Measurements from ENCODE around the gene HFM1.
A peak's percentile ranks its signal among the peaks of the same experiment; 100 is the strongest.
"Not testable (repeated sequence)": the region's sequence is repeated elsewhere in the genome, so short reads cannot be mapped to it uniquely, and the experiment has no call there.

The HFM1 gene

DNA sequence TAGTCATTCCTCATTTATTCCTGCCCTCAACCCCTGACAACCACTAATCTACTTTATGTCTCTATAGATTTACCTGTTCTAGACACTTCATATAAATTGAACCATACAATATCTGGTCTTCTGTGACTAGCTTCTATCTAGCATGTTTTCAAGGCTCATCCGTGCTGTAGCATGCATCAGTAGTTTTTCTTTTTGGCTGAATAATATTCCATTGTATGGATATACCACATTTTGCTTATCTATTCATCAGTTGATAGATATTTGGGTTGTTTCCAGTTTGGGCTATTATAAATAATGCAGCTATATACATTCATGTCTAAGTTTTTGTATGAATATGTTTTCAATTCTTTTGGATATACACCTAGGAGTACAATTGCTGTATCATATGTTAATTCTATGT is 101.5 kb downstream of the HFM1 start:
- WGBS (ENCODE audit: insufficient coverage, insufficient read length), result no CpG with 5 or more reads among the region's 1 CpG

DNA sequence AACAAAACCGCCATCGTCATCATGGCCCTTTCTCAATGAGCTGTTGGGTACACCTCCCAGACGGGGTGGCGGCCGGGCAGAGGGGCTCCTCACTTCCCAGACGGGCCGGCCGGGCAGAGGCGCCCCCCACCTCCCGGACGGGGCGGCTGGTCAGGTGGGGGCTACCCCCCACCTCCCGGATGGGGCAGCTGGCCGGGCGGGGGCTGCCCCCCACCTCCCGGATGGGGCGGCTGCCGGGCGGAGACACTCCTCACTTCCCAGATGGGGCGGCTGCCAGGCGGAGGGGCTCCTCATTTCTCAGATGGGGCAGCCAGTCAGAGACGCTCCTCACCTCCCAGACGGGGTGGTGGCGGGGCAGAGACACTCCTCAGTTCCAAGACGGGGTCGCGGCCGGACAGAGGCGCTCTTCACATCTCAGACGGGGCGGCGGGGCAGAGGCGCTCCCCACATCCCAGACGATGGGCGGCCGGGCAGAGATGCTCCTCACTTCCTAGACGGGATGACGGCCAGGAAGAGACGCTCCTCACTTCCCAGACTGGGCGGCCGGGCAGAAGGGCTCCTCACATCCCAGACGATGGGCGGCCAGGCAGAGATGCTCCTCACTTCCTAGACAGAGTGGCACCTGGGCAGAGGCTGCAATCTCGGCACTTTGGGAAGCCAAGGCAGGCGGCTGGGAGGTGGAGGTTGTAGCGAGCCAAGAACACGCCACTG is 115.6 kb downstream of the HFM1 start:
- H3K27me3 ChIP-seq (ENCODE audit: control insufficient read depth, insufficient read depth, low read length); H3K4me1 ChIP-seq (ENCODE audit: control insufficient read depth, insufficient read depth, low read length); H3K36me3 ChIP-seq (ENCODE audit: control insufficient read depth, insufficient read depth, low read length); H3K4me3 ChIP-seq (ENCODE audit: low read length); H3K27ac ChIP-seq (ENCODE audit: low read length); H3K9me3 ChIP-seq (ENCODE audit: control insufficient read depth, insufficient read depth, low read length); DNase-seq (ENCODE audit: low read depth, low spot score): not testable (repeated sequence)
- WGBS (ENCODE audit: insufficient coverage, insufficient read length), result no CpG with 5 or more reads among the region's 47 CpGs

More for the DNA sequence above, 101.5 kb downstream of the HFM1 start:
- Histone ChIP-seq H3K27ac (ENCODE audit: low read length) (no peak overlapping the region), H3K4me3 (ENCODE audit: low read length) (no peak overlapping the region), H3K27me3 (ENCODE audit: control insufficient read depth, insufficient read depth, low read length) (no peaks in the 10 kb centered on the region), H3K36me3 (ENCODE audit: control insufficient read depth, insufficient read depth, low read length) (no peaks in the 10 kb centered on the region), H3K9me3 (ENCODE audit: control insufficient read depth, insufficient read depth, low read length) (no peaks in the 10 kb centered on the region), H3K4me1 (ENCODE audit: control insufficient read depth, insufficient read depth, low read length) (no peaks in the 10 kb centered on the region)
- DNase-seq (ENCODE audit: low read depth, low spot score), result no peak

DNA sequence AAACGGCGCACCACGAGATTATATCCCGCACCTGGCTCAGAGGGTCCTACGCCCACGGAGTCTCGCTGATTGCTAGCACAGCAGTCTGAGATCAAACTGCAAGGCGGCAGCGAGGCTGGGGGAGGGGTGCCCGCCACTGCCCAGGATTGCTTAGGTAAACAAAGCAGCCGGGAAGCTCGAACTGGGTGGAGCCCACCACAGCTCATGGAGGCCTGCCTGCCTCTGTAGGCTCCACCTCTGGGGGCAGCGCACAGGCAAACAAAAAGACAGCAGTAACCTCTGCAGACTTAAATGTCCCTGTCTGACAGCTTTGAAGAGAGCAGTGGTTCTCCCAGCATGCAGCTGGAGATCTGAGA is 117.7 kb downstream of the HFM1 start:
- DNase-seq (ENCODE audit: low read depth, low spot score); H3K4me1 ChIP-seq (ENCODE audit: control insufficient read depth, insufficient read depth, low read length); H3K36me3 ChIP-seq (ENCODE audit: control insufficient read depth, insufficient read depth, low read length); H3K27ac ChIP-seq (ENCODE audit: low read length); H3K9me3 ChIP-seq (ENCODE audit: control insufficient read depth, insufficient read depth, low read length); H3K4me3 ChIP-seq (ENCODE audit: low read length); H3K27me3 ChIP-seq (ENCODE audit: control insufficient read depth, insufficient read depth, low read length): not testable (repeated sequence)
- WGBS (ENCODE audit: insufficient coverage, insufficient read length), result no CpG with 5 or more reads among the region's 13 CpGs

DNA sequence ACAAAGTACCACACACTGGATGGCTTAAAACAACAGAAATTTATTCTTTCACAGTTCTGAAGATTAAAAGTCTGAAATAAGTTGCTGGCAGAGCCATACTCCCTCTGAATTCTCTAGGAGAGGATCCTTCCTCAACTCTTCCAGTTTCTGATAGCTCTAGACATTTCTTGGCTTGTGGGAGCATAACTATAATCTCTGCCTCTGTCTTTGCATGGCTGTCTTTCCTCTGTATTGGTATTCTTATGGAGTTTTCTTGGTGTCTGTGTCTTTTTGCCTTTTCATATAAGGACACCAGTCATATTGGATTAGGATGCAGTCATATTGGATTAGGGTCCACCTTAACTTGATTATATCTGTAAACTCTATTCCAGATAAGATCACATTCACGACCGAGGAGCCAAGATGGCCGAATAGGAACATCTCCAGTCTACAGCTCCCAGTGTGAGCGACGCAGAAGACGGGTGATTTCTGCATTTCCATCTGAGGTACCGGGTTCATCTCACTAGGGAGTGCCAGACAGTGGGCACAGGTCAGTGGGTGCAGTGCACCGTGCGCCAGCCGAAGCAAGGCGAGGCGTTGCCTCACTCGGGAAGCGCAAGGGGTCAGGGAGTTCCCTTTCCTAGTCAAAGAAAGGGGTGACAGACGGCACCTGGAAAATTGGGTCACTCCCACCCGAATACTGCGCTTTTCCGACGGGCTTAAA is 118.2 kb downstream of the HFM1 start:
- H3K9me3 ChIP-seq (ENCODE audit: control insufficient read depth, insufficient read depth, low read length); H3K4me1 ChIP-seq (ENCODE audit: control insufficient read depth, insufficient read depth, low read length); H3K27ac ChIP-seq (ENCODE audit: low read length); H3K27me3 ChIP-seq (ENCODE audit: control insufficient read depth, insufficient read depth, low read length); H3K36me3 ChIP-seq (ENCODE audit: control insufficient read depth, insufficient read depth, low read length); DNase-seq (ENCODE audit: low read depth, low spot score); H3K4me3 ChIP-seq (ENCODE audit: low read length): not testable (repeated sequence)
- WGBS (ENCODE audit: insufficient coverage, insufficient read length), result no CpG with 5 or more reads among the region's 19 CpGs

DNA sequence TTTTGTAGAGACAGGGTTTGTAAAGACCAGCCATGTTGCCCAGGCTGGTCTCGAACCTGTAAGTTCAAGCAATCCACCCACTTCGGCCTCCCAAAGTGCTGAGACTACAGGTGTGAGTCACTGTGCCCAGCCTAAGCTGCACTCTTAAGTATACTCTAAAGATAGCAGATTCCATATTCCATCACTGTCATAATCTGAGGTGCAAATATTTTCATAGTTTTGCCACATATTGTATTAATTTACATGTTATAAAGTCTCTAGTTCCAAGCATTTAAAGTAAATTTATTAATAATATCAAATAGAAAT is 121.3 kb downstream of the HFM1 start:
- DNase-seq (ENCODE audit: low read depth, low spot score), result no peak
- H3K9me3 ChIP-seq (ENCODE audit: control insufficient read depth, insufficient read depth, low read length), result no peaks in the 10 kb centered on the region
- no peaks in the 10 kb centered on the region for H3K27me3 ChIP-seq (ENCODE audit: control insufficient read depth, insufficient read depth, low read length)
- no CpG with 5 or more reads among the region's 2 CpGs for WGBS (ENCODE audit: insufficient coverage, insufficient read length)
- H3K4me1 ChIP-seq (ENCODE audit: control insufficient read depth, insufficient read depth, low read length), result no peaks in the 10 kb centered on the region
- H3K4me3 ChIP-seq (ENCODE audit: low read length), result no peak overlapping the region
- H3K27ac ChIP-seq (ENCODE audit: low read length), result no peak overlapping the region
- H3K36me3 ChIP-seq (ENCODE audit: control insufficient read depth, insufficient read depth, low read length), result no peaks in the 10 kb centered on the region

DNA sequence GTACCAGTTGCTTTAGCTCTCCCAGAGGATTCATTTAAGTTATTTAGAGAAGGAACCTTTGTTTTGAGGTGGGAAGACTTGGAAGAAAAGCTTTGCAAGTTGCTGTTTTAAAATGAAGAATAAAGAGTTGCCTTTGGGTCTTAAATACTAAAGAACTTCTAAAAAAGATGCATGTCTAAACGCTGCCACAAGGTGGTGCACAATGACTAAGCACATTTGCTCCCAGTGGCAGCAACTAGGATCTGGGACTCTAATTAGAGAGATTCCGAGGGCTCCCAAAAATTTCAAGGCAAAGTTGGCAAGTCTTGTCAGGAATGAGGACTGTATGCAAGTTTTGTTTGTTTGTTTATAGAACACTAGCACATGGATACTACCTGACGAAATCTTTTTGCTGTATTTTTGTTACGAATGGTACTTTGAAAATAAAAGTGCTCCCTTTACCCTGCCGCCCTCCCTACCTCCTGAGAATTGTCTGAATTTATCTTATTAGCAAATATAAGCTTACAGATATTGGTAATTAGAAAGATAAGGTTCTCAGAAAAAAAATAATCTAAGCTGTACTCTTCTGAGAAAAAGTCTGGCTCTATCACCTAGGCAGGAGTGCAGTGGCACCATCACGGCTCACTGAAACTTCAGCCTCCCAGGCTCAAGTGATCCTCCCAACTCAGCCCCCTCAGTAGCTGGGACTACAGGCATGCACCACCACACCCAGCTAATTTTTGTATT is 121.8 kb downstream of the HFM1 start:
- DNase-seq (ENCODE audit: low read depth, low spot score), result peak; percentile 74
- no peaks in the 10 kb centered on the region for H3K9me3 ChIP-seq (ENCODE audit: control insufficient read depth, insufficient read depth, low read length)
- no peaks in the 10 kb centered on the region for H3K36me3 ChIP-seq (ENCODE audit: control insufficient read depth, insufficient read depth, low read length)
- H3K4me1 ChIP-seq (ENCODE audit: control insufficient read depth, insufficient read depth, low read length), result no peaks in the 10 kb centered on the region
- no peak overlapping the region for H3K27ac ChIP-seq (ENCODE audit: low read length)
- WGBS (ENCODE audit: insufficient coverage, insufficient read length), result no CpG with 5 or more reads among the region's 6 CpGs
- H3K27me3 ChIP-seq (ENCODE audit: control insufficient read depth, insufficient read depth, low read length), result no peaks in the 10 kb centered on the region
- no peak overlapping the region for H3K4me3 ChIP-seq (ENCODE audit: low read length)

DNA sequence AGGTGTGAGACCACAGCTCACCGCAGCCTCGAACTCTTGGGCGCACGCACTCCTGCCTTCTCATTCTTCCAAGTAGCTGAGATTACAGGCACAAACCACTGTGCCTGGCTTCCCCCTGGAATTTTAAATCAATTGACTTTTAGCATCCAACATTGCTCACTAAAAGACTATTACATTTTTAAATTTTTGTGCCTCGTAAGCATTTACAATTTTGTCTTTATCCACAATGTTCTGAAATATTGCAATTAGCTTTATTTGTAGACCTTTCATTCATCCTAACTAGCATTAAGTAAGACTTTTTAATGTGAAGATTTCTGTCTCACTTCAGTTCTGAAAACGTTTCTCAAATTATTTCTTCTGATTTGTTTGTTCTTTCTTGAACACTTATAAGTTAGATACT is 122.9 kb downstream of the HFM1 start:
- no peak for DNase-seq (ENCODE audit: low read depth, low spot score)

DNA sequence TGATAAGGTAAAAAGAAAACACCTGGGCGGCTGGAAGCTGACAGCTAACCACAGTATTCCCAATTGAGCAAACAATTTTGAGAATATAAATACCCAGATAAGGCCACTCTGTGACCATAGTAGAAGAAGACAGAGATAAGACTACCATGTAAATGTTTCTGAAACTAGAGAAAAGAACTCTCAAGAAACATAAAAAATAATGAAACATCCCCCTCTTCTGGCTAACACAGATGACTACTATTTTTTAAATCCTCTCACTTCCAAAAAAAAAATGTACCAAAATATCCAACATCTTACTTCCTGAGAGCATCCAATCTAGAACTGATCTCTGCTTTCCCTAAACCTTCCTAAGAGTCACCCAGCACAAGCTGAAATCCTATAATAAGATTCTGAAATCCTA is 125.9 kb downstream of the HFM1 start:
- Histone ChIP-seq H3K9me3 (ENCODE audit: control insufficient read depth, insufficient read depth, low read length) (no peaks in the 10 kb centered on the region), H3K36me3 (ENCODE audit: control insufficient read depth, insufficient read depth, low read length) (no peaks in the 10 kb centered on the region), H3K4me3 (ENCODE audit: low read length) (no peak overlapping the region), H3K4me1 (ENCODE audit: control insufficient read depth, insufficient read depth, low read length) (no peaks in the 10 kb centered on the region), H3K27ac (ENCODE audit: low read length) (no peak overlapping the region), H3K27me3 (ENCODE audit: control insufficient read depth, insufficient read depth, low read length) (no peaks in the 10 kb centered on the region)
- whole genome bisulfite sequencing (ENCODE audit: insufficient coverage, insufficient read length), result no CpG with 5 or more reads among the region's 1 CpG
- DNase-seq (ENCODE audit: low read depth, low spot score), result no peak

More for the DNA sequence above, 122.9 kb downstream of the HFM1 start:
- Histone ChIP-seq H3K27ac (ENCODE audit: low read length) (no peak overlapping the region), H3K4me3 (ENCODE audit: low read length) (no peak overlapping the region), H3K4me1 (ENCODE audit: control insufficient read depth, insufficient read depth, low read length) (no peaks in the 10 kb centered on the region), H3K27me3 (ENCODE audit: control insufficient read depth, insufficient read depth, low read length) (no peaks in the 10 kb centered on the region), H3K36me3 (ENCODE audit: control insufficient read depth, insufficient read depth, low read length) (no peaks in the 10 kb centered on the region), H3K9me3 (ENCODE audit: control insufficient read depth, insufficient read depth, low read length) (no peaks in the 10 kb centered on the region)
- no CpG with 5 or more reads among the region's 6 CpGs for WGBS (ENCODE audit: insufficient coverage, insufficient read length)

DNA sequence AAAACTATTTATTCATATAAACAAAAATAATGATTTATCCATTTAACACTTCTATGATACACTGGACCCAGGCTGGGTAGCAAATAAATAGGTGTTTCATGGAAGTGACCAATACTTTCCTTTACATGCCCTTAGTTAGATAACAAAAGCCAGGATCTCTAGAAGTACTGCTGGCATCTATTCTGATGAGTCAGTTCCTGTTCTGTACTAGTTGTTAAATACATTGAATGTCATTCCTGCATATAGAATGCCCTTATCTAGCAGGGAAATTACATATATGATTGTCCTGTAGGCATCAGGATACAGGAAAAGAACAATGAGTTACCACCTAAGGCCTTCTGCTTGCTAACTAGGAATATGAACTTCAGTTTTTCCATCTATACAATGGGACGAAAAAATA is 130.8 kb downstream of the HFM1 start:
- Histone ChIP-seq H3K27ac (ENCODE audit: low read length) (no peak overlapping the region), H3K9me3 (ENCODE audit: control insufficient read depth, insufficient read depth, low read length) (no peaks in the 10 kb centered on the region), H3K4me3 (ENCODE audit: low read length) (no peak overlapping the region), H3K27me3 (ENCODE audit: control insufficient read depth, insufficient read depth, low read length) (no peaks in the 10 kb centered on the region), H3K36me3 (ENCODE audit: control insufficient read depth, insufficient read depth, low read length) (no peaks in the 10 kb centered on the region), H3K4me1 (ENCODE audit: control insufficient read depth, insufficient read depth, low read length) (no peaks in the 10 kb centered on the region)
- WGBS (ENCODE audit: insufficient coverage, insufficient read length), result no CpG with 5 or more reads among the region's 1 CpG
- DNase-seq (ENCODE audit: low read depth, low spot score), result no peak

DNA sequence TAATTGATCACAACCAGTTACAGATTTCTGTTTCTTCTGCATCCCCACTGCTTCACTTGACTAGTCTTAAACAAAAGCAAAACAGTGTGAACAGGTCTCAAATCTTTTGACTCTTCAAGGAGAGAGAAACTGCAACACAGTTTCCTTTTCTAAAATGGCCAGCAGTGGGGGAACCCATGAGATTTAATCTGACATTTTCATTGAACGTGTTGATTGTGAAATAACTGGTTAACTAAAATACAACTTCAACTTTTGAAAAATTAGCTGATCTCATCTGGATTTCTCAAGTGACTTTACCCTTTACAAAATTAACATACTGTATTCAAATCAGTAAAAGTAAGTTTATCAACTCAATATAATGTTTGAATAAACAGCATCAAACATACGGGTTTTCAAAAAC is 143.0 kb downstream of the HFM1 start:
- no peak for DNase-seq (ENCODE audit: low read depth, low spot score)
- no CpG with 5 or more reads among the region's 2 CpGs for WGBS (ENCODE audit: insufficient coverage, insufficient read length)
- no peaks in the 10 kb centered on the region for H3K36me3 ChIP-seq (ENCODE audit: control insufficient read depth, insufficient read depth, low read length)
- H3K4me3 ChIP-seq (ENCODE audit: low read length), result no peak overlapping the region
- no peak overlapping the region for H3K27ac ChIP-seq (ENCODE audit: low read length)
- H3K27me3 ChIP-seq (ENCODE audit: control insufficient read depth, insufficient read depth, low read length), result no peaks in the 10 kb centered on the region
- H3K4me1 ChIP-seq (ENCODE audit: control insufficient read depth, insufficient read depth, low read length), result no peaks in the 10 kb centered on the region; the same call in 1 of the 2 replicates
- H3K9me3 ChIP-seq (ENCODE audit: control insufficient read depth, insufficient read depth, low read length), result no peaks in the 10 kb centered on the region

Data from iPS DF 6.9 (cell line).